OCI-LY3 (cell line): ENCODE data around the gene WNT2.

ENCODE experiments used
- EZH2phosphoT487 ChIP-seq: fragments of 200-600 bp; shearing (Covaris generic); IDR thresholded peaks from 2 replicates; pipeline ENCODE4 v1.6.1; 2018; ENCODE audit warnings: antibody characterized with exemption, mixed run types, low read depth
- TF ChIP-seq, protein P1 (sequence below): fragments of 200-600, 300-600 bp; sonication (generic); IDR thresholded peaks from 2 replicates; pipeline ENCODE4 v1.5.1; 2014; ENCODE audit warnings: antibody characterized with exemption, low read length, low read depth

GRCh38 chr7:117319181-117319580 lies 3.7 kb downstream of the WNT2 start:
- TF ChIP-seq, protein P1, sequence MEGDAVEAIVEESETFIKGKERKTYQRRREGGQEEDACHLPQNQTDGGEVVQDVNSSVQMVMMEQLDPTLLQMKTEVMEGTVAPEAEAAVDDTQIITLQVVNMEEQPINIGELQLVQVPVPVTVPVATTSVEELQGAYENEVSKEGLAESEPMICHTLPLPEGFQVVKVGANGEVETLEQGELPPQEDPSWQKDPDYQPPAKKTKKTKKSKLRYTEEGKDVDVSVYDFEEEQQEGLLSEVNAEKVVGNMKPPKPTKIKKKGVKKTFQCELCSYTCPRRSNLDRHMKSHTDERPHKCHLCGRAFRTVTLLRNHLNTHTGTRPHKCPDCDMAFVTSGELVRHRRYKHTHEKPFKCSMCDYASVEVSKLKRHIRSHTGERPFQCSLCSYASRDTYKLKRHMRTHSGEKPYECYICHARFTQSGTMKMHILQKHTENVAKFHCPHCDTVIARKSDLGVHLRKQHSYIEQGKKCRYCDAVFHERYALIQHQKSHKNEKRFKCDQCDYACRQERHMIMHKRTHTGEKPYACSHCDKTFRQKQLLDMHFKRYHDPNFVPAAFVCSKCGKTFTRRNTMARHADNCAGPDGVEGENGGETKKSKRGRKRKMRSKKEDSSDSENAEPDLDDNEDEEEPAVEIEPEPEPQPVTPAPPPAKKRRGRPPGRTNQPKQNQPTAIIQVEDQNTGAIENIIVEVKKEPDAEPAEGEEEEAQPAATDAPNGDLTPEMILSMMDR, result no peak
- TF ChIP-seq EZH2phosphoT487, result no peak
